ENCODE results near the gene YTHDF2.
A peak's percentile ranks its signal among the peaks of the same experiment; 100 is the strongest.
"Not testable (repeated sequence)": the region's sequence is repeated elsewhere in the genome, so short reads cannot be mapped to it uniquely, and the experiment has no call there.

YTHDF2 gene

GRCh38 chr1:28761189-28761588 lies 24.4 kb downstream of the YTHDF2 start:
- DNase-seq = no peak

DNA sequence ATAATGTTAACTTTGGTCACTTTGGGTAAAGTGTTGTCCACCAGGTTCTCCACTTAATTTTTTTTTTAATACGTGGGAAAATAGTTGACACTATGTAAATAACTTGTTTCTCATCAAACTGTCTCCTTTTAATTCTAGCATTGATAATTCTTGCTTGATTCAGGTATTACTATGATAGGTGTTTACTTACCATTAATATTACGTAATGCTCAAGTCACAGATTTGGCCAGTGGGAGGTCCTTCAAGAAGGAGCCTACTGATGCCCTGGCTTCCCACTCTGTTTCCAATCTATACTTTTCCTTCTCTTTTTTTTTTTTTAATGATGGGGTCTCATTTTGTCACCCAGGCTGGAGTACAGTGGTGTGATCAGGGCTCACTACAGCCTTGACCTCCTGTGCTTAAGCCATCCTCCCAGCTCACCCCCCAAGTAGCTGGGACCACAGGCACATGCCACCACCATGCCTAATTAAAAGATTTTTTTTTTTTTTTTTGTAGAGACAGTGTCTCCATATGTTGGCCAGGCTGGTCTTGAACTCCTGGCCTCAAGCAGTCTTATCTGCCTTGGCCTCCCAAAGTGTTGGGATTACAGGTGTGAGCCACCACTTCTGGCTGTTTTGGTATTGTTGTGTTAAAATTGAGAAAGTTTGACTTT lies 29.9 kb downstream of the YTHDF2 start:
- DNase-seq = no peak

DNA sequence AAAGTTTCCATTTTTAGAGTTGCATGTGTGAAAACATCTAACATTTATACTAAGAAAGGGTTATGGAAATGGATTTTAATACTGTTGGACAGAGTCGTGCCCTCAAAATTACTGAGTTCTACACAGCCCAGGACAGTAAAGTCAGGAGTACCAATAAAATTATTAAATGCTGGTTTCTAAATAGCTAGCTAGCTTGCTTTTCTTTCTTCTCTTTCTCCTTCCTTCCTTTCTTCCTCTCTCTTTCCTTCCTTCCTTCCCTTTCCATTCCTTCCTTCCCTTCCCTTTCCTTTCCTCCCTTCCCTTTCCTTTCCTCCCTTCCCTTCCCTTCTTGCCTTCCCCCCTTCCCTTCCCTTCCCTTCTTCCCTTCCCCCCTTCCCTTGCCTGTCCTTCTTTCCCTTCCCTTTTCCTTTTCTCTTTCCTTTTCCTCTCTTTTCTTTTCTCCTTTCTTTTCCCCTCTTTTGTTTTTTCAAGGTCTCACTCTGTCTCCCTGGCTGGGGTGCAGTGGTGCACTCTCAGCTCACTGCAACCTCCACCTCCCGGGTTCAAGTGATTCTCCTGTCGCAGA lies 33.9 kb downstream of the YTHDF2 start:
- no peak for DNase-seq

DNA sequence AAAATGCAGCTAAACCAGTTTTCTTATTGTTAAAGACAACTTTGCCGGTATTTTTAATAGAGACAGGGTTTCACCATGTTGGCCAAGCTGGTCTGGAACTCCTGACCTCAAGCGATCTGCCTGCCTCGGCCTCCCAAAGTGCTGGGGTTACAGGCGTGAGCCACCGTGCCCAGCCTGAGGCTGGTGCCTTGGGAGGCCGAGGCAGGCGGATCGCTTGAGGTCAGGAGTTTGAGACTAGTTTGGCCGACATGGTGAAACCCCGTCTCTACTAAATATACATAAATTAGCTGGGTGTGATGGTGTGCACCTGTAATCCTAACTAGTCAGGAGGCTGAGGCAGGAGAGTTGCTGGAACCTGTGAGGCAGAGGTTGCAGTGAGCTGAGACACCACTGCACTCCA lies 35.2 kb downstream of the YTHDF2 start:
- DNase-seq = not testable (repeated sequence)

DNA sequence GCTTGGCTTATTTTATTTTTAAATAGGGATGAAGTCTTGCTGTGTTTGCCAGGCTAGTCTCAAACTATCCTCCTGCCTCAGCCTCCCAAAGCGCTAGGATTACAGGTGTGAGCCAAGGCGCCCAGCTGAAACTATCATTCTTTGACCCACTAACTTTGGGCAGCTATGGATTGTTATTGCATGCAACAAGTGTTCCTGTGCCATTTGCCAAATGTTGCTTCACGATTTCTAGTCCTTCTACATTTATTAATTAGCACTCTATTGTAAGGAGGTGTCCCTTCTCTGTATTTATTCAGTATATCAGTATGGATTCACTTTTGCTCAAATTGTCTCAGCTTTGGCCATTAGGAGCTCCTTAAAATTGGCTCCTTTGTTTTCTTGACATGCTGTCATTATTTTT lies 36.4 kb downstream of the YTHDF2 start:
- DNase-seq = no peak

- DNase-seq = peak; percentile 80
Observed at GRCh38 chr1:28775121-28775942, 38.6 kb downstream of the YTHDF2 start.

GRCh38 chr1:28776341-28776740 lies 39.6 kb downstream of the YTHDF2 start:
- DNase-seq = no peak

- DNase-seq = no peak
Observed at GRCh38 chr1:28778021-28778420, 41.3 kb downstream of the YTHDF2 start.

DNA sequence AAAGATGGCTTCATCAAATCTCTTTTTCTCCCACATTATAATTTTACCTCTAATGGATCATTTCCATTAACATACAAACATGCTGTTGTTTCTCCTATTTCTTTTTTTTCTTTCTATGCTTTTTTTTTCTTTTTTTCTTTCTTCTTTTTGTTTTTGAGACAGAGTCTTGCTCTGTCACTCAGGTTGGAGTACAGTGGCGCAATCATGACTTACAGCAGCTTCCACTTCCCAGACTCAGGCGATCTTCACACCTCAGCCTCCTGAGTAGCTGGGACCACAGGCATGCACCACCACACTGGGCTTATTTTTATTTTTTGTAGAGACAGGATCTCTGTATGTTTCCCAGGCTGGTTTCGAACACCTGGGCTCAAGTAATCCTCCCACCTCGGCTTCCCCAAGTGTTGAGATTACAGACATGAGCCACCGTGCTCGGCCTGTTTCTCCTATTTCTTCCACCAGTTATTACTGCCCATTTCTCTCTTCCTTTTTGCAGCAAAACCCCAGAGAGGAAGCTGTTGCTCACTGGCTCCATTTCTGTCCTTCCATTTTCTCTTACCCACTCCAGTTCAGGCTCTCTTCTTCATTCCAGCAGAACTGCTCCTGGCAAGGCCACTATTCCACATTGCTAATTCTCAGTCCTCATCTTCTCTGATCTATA lies 43.1 kb downstream of the YTHDF2 start:
- no peak for DNase-seq

- no peak for DNase-seq
Observed at GRCh38 chr1:28781305-28781704, 44.6 kb downstream of the YTHDF2 start.

GRCh38 chr1:28782011-28782410 lies 45.3 kb downstream of the YTHDF2 start:
- DNase-seq = no peak

DNA sequence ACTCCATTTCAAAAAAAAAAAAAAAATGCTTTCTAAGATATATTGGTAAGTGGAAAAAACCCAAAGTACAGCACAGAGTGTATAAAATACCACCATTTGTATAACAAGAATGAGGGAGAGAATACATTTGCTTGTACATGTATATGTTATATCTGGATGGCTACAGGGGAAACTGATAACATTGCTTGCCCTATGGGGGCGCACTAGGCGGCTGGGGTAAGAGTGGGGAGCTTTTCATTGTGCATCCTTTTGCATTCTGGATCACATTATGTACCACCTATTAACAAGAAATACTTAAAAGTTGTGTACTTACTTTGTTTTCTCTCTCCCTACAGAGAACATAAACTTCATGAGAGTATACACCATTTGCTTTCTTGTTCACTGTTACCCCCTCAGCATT lies 46.6 kb downstream of the YTHDF2 start:
- no peak for DNase-seq

- DNase-seq = no peak
Observed at GRCh38 chr1:28789412-28789811, 52.7 kb downstream of the YTHDF2 start.

- DNase-seq = no peak
Observed at GRCh38 chr1:28789816-28790215, 53.1 kb downstream of the YTHDF2 start.

- DNase-seq = no peak
Observed at GRCh38 chr1:28790377-28791035, 53.8 kb downstream of the YTHDF2 start.

- not testable (repeated sequence) for DNase-seq
Observed at GRCh38 chr1:28791929-28792328, 55.2 kb downstream of the YTHDF2 start.

GRCh38 chr1:28792644-28793121 lies 55.9 kb downstream of the YTHDF2 start:
- DNase-seq = no peak

DNA sequence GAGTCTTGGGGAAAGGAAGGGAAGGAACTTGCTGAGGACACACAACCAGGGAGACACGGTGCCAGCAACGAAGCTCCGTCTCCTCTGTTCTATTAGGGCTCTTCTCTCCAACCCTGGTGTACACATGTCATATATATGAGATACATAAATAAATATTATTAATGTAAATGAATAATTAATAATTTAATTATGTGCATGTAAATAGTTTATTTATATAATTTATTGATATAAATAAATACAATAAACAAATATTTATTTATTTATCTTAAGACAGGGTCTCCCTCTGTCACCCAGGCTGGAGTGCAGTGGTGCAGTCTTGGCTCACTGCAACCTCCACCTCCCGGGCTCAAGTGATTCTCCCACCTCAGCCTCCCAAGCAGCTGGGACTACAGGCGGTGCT lies 57.8 kb downstream of the YTHDF2 start:
- not testable (repeated sequence) for DNase-seq

DNA sequence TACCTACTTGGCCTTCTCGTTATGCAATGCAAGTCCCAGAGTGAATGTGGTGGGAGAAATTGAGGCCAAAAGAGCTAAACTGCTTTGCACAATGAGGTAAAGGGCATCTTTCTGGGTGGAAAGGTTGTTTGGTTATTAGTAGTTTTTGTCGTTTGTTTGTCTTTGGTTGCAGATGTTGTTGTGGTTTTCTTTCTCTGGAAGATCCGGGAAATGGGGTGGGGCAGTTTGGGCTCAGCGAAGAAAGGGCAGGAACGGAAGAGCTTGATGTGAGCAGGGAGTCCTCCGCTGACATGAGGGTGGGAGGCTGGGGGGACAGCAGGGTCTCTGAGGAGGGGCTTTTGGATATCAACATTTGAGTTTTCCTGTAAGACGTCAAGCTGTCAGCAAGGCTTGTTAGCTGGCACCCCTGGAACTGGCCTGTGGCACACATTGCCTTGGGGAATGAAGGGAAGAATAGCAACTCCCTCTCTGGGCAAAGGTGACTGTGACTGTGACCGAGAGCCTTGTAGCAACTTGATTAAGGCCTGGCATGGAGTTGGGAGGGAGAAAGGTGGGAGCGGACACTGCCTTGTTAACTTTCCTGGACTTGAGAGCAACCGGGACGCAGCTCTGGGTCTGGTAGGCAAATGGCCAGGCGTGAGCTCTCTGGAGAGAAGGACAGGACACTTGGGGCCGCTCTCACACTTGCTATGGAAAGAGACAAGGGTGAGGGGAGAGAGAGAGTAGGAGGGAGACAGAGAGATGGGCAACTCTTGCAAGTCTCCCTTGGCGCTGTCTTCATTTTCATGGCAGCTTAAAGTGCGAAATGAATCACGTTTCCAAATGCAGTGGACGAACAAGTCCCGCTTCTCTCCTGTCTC lies 59.8 kb downstream of the YTHDF2 start:
- DNase-seq = no peak

DNA sequence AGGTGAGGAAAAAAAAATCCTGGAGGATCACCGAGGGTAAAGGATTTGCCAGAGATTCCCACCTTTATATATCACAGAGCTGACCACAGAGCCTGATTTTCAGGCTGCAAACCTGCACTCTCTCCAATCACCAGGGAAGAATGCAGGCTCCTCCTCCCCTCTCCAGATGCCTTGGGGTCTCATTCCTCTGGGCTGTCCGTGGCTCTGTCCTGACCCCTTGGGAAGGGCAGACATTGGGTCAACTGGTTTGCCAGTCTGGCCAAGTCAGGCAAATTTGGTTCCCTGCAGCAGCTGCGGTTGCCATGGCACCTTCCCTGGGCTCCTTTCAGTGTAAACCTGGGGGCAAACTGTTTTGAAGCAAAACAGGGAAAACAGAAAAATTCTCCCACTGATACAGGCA lies 63.6 kb downstream of the YTHDF2 start:
- no peak for DNase-seq

DNA sequence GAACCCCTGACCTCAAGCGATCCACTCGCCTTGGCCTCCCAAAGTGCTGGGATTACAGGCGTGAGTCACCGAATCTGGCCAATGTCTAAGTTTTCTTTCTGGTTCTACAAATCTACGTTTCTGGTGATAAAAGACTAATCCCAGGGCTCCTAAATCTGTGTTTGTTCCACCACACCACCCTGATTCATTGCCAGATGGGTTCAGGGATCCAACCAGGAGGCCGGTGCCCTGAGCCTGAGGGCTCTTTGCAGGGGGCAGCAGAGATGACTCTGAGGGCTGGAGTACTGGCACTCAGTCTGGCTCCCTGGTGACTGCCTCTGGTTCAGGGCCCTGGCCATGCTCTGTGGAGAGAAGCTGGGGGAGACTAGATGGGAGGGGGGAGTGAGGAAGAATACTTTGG lies 64.7 kb downstream of the YTHDF2 start:
- no peak for DNase-seq

DNA sequence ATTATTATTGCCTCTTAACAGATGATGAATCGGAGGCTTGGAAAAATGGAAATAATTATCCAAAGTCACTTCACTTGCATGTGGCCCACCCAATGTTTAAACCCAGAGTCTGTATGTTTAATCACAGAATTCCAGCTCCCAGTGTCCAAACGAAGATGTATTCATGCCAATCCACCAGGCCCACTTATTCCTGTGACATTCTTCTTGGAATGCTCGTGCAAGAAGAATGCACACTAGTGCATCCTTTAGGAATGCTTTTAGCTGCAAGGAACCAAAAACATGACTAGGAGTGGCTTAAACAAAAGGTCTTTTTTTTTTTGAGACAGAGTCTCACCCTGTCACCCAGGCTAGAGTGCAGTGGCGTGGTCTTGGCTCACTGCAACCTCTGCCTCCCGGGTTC lies 66.3 kb downstream of the YTHDF2 start:
- no peak for DNase-seq

Measured in NCI-H2227 treated with DMSO at 0.1 percent for 48 hours (cell line).